ENCODE results near the gene TMEM94. TPM values are rescaled to one million over a fixed set of nuclear protein-coding genes. Genes with fewer than 3 reads are reported as not detected.

Gene TMEM94
- total RNA-seq, 1 experiment from 2014 or later, result 63.4 TPM

DNA sequence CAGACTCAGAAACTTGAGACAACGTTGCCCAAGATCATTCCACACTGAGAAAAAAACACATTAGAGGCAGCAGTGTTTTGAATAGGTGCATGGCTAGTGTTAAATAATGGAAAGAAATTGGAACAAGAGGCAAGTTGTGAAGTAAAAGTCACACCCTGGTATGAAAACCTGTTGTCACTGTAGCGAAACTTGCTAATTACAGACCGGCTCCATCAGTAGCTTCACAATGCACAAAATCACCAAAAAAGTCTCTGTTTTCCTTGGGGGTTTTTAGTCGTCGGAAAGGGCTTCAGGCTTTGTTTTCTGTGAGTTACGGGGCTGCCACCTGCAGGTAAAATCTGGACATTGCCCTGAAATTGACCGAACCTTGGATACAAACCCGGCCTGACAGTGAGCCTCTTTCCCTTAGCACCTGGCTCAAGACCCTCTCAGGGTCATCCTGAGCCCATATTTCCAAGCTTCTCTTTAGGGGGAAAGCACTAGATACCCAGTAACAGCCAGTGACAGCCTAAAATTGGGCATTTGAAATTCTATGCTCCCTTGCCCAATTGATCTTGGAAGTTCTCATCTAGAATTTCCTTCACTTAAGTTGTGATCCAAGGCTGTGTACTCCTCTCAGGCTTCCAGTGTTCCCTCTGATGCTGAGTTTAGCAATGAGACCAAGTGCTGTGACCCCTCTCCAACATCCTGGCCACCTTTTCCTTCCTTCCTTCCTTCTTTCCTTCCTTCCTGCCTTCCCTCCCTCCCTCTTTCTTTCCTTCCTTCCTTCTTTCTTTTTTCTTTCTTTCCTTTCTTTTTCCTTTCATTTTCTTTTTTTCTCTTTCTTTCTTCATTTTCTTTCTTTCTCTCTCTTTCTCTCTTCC, 43.7 kb upstream of the TMEM94 start:
- Mint-ChIP-seq H3K27ac (ENCODE audit: unreplicated experiment) (no peak overlapping the region), H3K9me3 (ENCODE audit: low read depth, unreplicated experiment) (no peaks in the 10 kb centered on the region), H3K36me3 (ENCODE audit: insufficient read depth, unreplicated experiment) (no peaks in the 10 kb centered on the region), H3K4me1 (ENCODE audit: low read depth, unreplicated experiment) (no peaks in the 10 kb centered on the region), H3K4me3 (ENCODE audit: low read depth, unreplicated experiment) (no peak overlapping the region), H3K27me3 (ENCODE audit: unreplicated experiment) (peaks cover 75% of the 10 kb centered on the region)
- BruUV-seq (replicated peaks), result no TSS peak
- intact Hi-C loops (cut with micrococcal nuclease; ENCODE audit: unreplicated experiment), result loop anchor here (5.0 kb wide), 1 partner anchor 300 kb away; no protein-coding TSS in a partner anchor
- CTCF ChIA-PET, result interaction anchor here (0.6 to 1.5 kb wide), 9 partner anchors 62 to 1101 kb away, joined by 3 to 10 read pairs (median 4); partner anchors contain the start of genes MIF4GD and SLC25A19
- DNase-seq, result peak; percentile 70
- TF ChIP-seq, protein P1, sequence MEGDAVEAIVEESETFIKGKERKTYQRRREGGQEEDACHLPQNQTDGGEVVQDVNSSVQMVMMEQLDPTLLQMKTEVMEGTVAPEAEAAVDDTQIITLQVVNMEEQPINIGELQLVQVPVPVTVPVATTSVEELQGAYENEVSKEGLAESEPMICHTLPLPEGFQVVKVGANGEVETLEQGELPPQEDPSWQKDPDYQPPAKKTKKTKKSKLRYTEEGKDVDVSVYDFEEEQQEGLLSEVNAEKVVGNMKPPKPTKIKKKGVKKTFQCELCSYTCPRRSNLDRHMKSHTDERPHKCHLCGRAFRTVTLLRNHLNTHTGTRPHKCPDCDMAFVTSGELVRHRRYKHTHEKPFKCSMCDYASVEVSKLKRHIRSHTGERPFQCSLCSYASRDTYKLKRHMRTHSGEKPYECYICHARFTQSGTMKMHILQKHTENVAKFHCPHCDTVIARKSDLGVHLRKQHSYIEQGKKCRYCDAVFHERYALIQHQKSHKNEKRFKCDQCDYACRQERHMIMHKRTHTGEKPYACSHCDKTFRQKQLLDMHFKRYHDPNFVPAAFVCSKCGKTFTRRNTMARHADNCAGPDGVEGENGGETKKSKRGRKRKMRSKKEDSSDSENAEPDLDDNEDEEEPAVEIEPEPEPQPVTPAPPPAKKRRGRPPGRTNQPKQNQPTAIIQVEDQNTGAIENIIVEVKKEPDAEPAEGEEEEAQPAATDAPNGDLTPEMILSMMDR (IDR thresholded peaks at IDR 0.05; ENCODE audit: unreplicated experiment), result peak; percentile 80

DNA sequence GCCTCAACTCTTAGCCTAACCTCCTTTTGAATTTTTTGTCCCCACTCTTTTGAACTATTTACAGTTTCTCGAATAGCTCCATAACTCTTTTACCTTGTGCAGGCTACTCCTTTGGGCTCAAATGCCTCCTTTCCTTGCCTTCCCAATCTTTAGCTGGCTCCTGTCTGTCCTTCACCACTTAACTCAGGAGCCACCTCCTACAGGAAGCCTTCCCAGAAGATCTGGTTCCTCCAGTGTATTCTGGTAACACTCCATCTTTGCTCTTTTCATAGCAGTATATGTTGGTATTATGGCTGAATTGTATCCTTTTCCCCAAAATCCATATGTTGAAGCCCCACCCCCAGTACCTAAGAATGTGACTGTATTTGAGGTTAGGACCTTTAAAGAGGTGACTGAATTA, 41.9 kb upstream of the TMEM94 start:
- Mint-ChIP-seq H3K36me3 (ENCODE audit: insufficient read depth, unreplicated experiment) (no peaks in the 10 kb centered on the region), H3K27me3 (ENCODE audit: unreplicated experiment) (peaks cover 57% of the 10 kb centered on the region), H3K9me3 (ENCODE audit: low read depth, unreplicated experiment) (no peaks in the 10 kb centered on the region), H3K27ac (ENCODE audit: unreplicated experiment) (no peak overlapping the region), H3K4me3 (ENCODE audit: low read depth, unreplicated experiment) (no peak overlapping the region), H3K4me1 (ENCODE audit: low read depth, unreplicated experiment) (no peaks in the 10 kb centered on the region)
- intact Hi-C loops (cut with micrococcal nuclease; ENCODE audit: unreplicated experiment), result loop anchor here (5.0 kb wide), 1 partner anchor 302 kb away; no protein-coding TSS in a partner anchor
- BruUV-seq (replicated peaks), result no TSS peak
- TF ChIP-seq, protein P1 (IDR thresholded peaks at IDR 0.05; ENCODE audit: unreplicated experiment), result no peak
- CTCF ChIA-PET, result interaction anchor here (1.1 kb wide), 1 partner anchor 144 kb away, joined by 3 read pairs; the partner anchor contains the start of gene MIF4GD
- no peak for DNase-seq

DNA sequence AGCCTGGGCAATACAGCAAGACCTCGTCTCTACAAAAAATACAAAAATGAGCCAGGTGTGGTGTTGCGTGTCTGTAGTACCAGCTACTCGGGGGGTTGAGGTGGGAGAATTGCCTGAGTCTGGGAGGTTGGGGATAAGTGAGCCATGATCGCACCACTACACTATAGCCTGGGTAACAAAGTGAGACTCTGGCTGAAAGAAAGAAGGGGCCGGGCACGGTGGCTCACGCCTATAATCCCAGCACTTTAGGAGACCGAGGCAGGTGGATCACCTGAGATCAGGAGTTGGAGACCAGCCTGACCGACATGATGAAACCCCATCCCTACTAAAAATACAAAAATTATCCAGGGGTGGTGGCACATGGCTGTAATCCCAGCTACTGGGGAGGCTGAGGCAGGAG, 40.4 kb upstream of the TMEM94 start:
- Mint-ChIP-seq H3K4me3 (ENCODE audit: low read depth, unreplicated experiment) (no peak overlapping the region), H3K9me3 (ENCODE audit: low read depth, unreplicated experiment) (no peaks in the 10 kb centered on the region), H3K36me3 (ENCODE audit: insufficient read depth, unreplicated experiment) (no peaks in the 10 kb centered on the region), H3K27me3 (ENCODE audit: unreplicated experiment) (peaks cover 43% of the 10 kb centered on the region), H3K4me1 (ENCODE audit: low read depth, unreplicated experiment) (no peaks in the 10 kb centered on the region), H3K27ac (ENCODE audit: unreplicated experiment) (no peak overlapping the region)
- no TSS peak for BruUV-seq (replicated peaks)
- no peak for DNase-seq
- TF ChIP-seq, protein P1 (IDR thresholded peaks at IDR 0.05; ENCODE audit: unreplicated experiment), result no peak
- intact Hi-C loops (cut with micrococcal nuclease; ENCODE audit: unreplicated experiment), result no loop called here
- CTCF ChIA-PET, result no interaction called here

DNA sequence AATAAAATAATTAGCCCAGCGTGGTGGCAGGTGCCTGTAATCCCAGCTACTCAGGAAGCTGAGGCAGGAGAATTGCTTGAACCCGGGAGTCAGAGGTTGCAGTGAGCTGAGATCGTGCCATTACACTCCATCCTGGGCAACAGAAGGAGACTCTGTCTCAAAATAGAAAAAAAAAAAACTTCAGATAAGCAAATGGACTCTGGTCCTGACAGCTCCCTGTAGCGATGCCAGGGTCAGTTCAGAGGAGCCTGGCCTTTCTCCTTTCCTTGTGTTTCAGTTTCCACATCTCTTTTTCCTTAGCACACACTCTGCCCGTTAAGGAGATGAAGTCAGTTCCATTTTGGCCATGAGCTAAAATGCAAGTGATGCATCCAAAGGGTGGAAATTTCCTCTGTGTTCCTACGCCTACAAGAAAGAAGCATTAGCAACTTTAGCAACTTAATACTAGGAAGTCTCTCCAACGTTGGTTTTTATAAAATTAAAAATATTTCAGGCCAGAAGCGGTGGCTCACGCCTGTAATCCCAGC, 39.3 kb upstream of the TMEM94 start:
- H3K9me3 Mint-ChIP-seq (ENCODE audit: low read depth, unreplicated experiment), result no peaks in the 10 kb centered on the region
- no peaks in the 10 kb centered on the region for H3K4me1 Mint-ChIP-seq (ENCODE audit: low read depth, unreplicated experiment)
- CTCF ChIA-PET, result no interaction called here
- H3K4me3 Mint-ChIP-seq (ENCODE audit: low read depth, unreplicated experiment), result no peak overlapping the region
- BruUV-seq (replicated peaks), result no TSS peak
- H3K27me3 Mint-ChIP-seq (ENCODE audit: unreplicated experiment), result peaks cover 33% of the 10 kb centered on the region
- H3K36me3 Mint-ChIP-seq (ENCODE audit: insufficient read depth, unreplicated experiment), result no peaks in the 10 kb centered on the region
- intact Hi-C loops (cut with micrococcal nuclease; ENCODE audit: unreplicated experiment), result no loop called here
- H3K27ac Mint-ChIP-seq (ENCODE audit: unreplicated experiment), result no peak overlapping the region
- TF ChIP-seq, protein P1 (IDR thresholded peaks at IDR 0.05; ENCODE audit: unreplicated experiment), result no peak
- DNase-seq, result no peak
